GM18505 (cell line): Measurements from ENCODE around the gene SMIM14.
A peak's percentile ranks its signal among the peaks of the same experiment; 100 is the strongest.
"Not testable (repeated sequence)": the region's sequence is repeated elsewhere in the genome, so short reads cannot be mapped to it uniquely, and the experiment has no call there.

ENCODE experiments used
- ATAC-seq: cut with Tn5 transposase; IDR thresholded peaks from one replicate; pipeline ENCODE4 v1.9.1; 2021; ENCODE audit not compliant: unreplicated experiment
- POLR2A ChIP-seq: IDR thresholded peaks from 4 replicates; pipeline ENCODE4 v1.6.1; 2011; ENCODE audit warnings: borderline replicate concordance; ENCODE audit not compliant: insufficient read depth, insufficient read length; ENCODE audit errors: extremely low read depth

Gene SMIM14

GRCh38 chr4:39542611-39543012 is 96.1 kb downstream of the SMIM14 start:
- no peak for ATAC-seq
- no peak for TF ChIP-seq POLR2A

GRCh38 chr4:39541987-39542610 is 96.6 kb downstream of the SMIM14 start:
- no peak for ATAC-seq
- TF ChIP-seq POLR2A = no peak

GRCh38 chr4:39539089-39539611 is 99.5 kb downstream of the SMIM14 start:
- TF ChIP-seq POLR2A = no peak

DNA sequence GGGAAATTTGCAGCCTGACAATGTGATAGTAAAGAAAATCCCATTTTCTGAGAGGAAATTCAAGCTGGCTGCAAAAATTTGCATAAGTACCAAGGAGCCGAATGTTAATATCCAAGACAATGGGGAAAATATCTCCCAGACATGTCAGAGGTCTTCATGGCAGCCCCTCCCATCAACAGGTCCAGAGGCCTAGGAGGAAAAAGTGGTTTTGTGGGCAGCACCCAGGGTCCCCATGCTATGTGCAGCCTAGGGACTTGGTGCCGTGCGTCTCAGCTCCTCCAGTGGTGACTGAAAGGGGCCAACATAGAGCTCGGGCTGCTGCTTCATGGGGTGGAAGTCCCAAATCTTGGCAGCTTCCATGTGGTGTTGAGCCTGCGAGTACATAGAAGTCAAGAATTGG is 105.1 kb downstream of the SMIM14 start:
- no peak for TF ChIP-seq POLR2A
- no peak for ATAC-seq

More at GRCh38 chr4:39539089-39539611, 99.5 kb downstream of the SMIM14 start:
- ATAC-seq = no peak

DNA sequence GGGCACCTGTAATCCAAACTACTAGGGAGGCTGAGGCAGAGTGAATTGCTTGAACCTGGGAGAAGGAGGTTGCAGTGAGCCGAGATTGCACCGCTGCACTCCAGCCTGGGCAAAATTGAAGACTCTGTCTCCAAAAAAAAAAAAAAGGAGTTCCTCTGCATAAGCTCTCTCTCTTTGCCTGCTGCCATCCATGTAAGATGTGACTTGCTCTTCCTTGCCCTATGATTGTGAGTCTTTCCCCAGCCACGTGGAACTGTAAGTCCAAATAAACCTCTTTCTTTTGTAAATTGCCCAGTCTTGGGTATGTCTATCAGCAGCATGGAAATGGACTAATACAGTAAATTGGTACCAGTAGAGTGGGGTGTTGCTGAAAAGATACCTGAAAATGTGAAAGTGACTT is 106.4 kb downstream of the SMIM14 start:
- ATAC-seq = not testable (repeated sequence)

DNA sequence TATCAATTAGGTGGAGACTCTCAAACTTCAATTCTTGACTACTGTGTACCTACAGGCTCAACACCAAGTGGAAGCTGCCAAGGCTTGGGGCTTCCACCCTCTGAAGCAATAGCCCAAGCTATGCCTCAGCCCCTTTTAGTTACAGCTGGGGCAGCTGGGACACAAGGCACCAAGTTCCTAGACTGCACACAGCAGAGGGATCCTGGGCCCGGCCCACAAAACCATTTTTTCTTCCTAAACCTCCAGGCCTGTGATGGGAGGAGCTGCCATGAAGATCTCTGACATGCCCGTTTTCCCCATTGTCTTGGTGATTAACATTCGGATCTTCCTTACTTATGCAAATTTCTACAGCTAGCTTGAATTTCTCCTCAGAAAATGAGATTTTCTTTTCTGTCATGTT is 108.0 kb downstream of the SMIM14 start:
- no peak for TF ChIP-seq POLR2A
- no peak for ATAC-seq

DNA sequence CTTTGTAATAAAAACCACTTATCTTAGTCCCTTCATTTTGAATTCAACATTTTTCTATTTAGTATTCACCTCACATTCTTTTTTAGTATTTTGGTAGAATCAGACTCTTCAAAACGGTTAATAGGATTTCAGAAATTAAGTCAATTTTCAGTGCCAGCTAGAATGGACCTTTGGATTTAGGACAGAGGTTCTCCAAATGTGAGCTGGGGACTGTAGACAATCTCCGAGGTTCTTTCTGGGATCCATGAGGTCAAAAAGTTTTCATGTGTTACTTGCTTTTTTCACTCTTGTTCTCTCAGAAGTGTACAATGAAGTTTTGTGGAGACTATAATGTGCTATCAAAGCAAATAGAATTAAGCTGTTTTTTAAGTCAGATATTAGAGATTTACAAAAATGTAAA is 109.1 kb downstream of the SMIM14 start:
- ATAC-seq = no peak
- no peak for TF ChIP-seq POLR2A

DNA sequence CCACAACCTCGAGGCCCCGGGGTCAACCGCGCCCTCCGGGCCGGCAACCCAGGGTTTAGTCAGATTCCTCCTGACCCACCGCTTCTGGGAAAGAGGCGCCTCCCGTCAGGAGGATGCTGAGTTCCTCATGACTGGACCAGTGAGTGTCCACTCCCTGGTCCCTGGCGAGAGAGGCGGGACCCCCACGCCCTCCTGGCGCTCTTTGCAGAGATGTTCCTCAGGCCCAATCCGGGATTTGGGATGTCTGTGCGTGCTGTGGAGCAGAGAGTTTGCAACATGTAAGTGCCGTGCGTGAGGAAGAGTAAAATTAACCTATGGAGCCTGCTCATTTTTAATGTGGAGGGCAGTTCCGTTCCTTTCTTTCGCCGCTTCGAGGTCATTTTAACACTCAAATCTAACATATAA is 110.6 kb downstream of the SMIM14 start:
- ATAC-seq = peak; percentile 2
- no peak for TF ChIP-seq POLR2A

DNA sequence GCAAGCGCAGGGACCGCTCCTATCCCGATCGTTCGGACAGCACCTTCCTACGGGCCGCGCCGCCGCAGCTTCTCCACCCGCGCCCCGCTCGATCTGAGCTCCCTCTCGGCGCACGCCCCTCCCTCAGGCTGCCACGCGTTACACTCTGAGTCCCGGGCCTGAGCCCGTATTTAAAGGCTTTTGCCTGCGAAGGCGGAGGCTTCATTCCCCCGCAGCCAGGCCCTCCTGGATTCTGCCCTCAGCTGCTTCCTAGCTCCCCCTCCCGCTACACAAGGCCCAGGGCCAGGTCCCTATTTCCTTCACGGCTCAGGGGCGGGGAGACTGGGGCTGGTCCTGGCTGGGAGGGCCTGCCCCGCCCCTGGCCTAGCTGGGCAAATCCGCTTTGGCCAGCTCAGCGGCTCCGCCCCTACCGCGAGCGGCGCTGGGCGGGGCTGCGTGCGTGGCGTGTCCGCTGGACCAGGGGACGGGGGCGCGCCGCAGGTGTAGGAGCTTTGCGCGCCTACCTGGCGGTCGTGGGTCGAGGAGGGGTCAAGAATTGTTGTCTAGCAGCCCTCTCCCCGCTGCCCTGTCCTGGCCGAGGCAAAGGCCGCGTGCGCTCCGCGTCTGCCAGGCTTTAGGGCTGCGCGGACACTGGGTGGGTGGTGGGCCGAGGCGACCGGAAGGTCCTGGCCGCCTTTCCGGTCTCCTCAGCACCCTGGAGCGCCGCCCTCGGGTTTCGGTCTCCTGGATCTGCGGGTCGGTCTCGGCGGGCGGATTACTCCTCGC is 111.2 kb downstream of the SMIM14 start, which contains the start of gene UGDH:
UGDH (minus strand) TSS at position 144 of the 765 bp plus-strand sequence. CDS start 5,927 bp downstream, outside the sequence.
- peak; percentile 96 for ATAC-seq
- peak; percentile 79 for TF ChIP-seq POLR2A

DNA sequence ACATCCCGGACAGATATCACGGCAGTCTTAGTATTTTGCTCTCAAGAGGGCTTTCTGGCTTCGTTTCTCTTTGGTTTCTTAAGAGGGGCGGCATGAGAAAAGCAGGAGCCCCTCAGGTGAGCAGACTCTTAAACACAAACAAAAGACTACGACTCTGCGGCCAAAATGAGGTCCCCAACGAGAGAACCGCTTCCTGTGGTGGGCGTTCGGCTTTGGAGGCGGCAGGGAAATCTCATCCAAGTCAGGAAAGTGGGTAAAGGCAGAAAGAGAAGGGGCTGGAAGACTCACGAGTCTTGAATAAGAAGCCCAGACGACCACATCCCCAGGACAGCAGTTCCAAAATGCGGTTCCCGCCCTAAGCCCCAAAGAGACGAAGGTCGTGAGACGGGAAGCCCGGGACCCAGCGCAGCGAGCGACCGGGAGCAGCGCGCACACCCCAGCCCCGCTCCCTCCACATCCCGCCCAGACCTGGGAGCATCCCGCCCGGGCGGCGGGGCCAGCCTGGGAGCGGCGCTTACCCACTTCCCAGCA is 111.8 kb downstream of the SMIM14 start:
- no peak for ATAC-seq

DNA sequence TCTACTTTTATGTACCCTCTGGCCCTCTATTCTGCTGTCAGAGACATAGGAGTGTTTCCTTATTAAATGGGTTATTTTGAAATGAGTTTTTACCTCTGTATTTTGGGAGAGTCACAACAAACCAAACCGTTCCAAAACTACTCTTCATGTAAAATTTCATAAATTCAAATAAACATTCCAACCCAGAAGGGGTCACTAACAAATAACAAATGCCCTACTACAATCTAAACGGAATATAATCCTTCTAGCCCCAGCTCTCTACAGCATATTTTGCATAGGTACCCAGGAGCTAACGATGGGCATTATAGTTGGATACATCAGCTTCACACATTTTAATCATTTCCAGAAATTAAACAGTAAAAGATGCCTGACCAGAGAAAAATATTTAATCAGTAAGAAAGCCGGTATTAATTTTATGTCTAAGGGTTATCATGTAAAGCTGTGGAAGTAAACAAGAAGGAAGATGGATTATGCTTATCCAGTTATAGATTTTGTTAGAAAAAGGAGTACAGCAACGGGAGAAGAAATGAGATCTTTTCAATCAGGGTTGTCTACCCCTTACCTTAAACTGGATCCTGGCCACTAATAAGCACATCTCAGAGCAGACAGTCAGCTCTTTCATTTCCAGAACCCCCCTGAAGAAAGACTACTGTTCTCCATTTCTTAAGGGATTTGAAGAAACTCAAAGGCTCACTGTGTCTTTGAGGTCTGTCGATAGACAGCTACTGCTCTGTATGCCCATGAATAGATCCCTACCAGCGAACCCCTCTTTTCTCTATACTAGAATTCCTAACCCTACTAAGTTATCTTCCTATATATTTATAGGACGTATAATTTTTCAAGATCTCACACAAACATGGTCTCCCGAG is 112.6 kb downstream of the SMIM14 start:
- ATAC-seq = no peak
- TF ChIP-seq POLR2A = no peak

More for the DNA sequence above, 111.8 kb downstream of the SMIM14 start:
- no peak for TF ChIP-seq POLR2A

GRCh38 chr4:39524161-39524957 is 114.3 kb downstream of the SMIM14 start:
- no peak for ATAC-seq

More at GRCh38 chr4:39524161-39524957, 114.3 kb downstream of the SMIM14 start:
- TF ChIP-seq POLR2A = no peak
